SW 1271 (cell line): ENCODE measurements around the gene RHOU.
"Not testable (repeated sequence)": the region's sequence is repeated elsewhere in the genome, so short reads cannot be mapped to it uniquely, and the experiment has no call there.

Experiments used
- DNase-seq, 2 experiments: peaks; one replicate each; lab custom pipeline; 2025; lab: John Stamatoyannopoulos, UW

Gene RHOU

GRCh38 chr1:228734881-228735801 lies at the start of gene RHOU:
TSS of gene RHOU (plus strand) at chr1:228735479. CDS start at chr1:228735743, 264 bp downstream.
- peak; percentile 3 to 28 for DNase-seq

GRCh38 chr1:228687587-228687986 lies 47.7 kb upstream of the RHOU start:
- DNase-seq = no peak

- no peak for DNase-seq
These were observed 46.0 kb upstream of the RHOU start for GRCh38 chr1:228689255-228689654.

GRCh38 chr1:228691211-228691610 lies 44.1 kb upstream of the RHOU start:
- no peak for DNase-seq

- peak in 1 of 2 experiments; percentile 11 for DNase-seq
These were observed 43.4 kb upstream of the RHOU start for GRCh38 chr1:228691926-228692325.

GRCh38 chr1:228694447-228694846 lies 40.8 kb upstream of the RHOU start:
- not testable (repeated sequence) for DNase-seq

GRCh38 chr1:228695015-228695955 lies 40.0 kb upstream of the RHOU start:
- DNase-seq = no peak

- no peak for DNase-seq
These were observed 37.9 kb upstream of the RHOU start for GRCh38 chr1:228697207-228698016.

GRCh38 chr1:228698017-228698329 lies 37.3 kb upstream of the RHOU start:
- no peak for DNase-seq

GRCh38 chr1:228702433-228702832 lies 32.8 kb upstream of the RHOU start:
- DNase-seq = no peak

GRCh38 chr1:228706305-228706704 lies 29.0 kb upstream of the RHOU start:
- no peak for DNase-seq

GRCh38 chr1:228717081-228717480 lies 18.2 kb upstream of the RHOU start:
- no peak for DNase-seq

- no peak for DNase-seq
These were observed 13.9 kb upstream of the RHOU start for GRCh38 chr1:228721407-228721806.

- no peak for DNase-seq
These were observed 12.0 kb upstream of the RHOU start for GRCh38 chr1:228723287-228723686.

- DNase-seq = no peak
These were observed 11.4 kb upstream of the RHOU start for GRCh38 chr1:228723921-228724320.

- DNase-seq = no peak
These were observed 10.1 kb upstream of the RHOU start for GRCh38 chr1:228725178-228725577.

GRCh38 chr1:228727681-228728171 lies 7.6 kb upstream of the RHOU start:
- no peak for DNase-seq

GRCh38 chr1:228732426-228732825 lies 2.9 kb upstream of the RHOU start:
- DNase-seq = no peak

- DNase-seq = no peak
These were observed 1.7 kb upstream of the RHOU start for GRCh38 chr1:228733576-228733975.

GRCh38 chr1:228735871-228736586 lies 750 bp downstream of the RHOU start:
- no peak for DNase-seq

- no peak for DNase-seq
These were observed 1.7 kb downstream of the RHOU start for GRCh38 chr1:228736844-228737445.
